Motor neuron (in vitro differentiated cells): ENCODE measurements around the gene TMEM54. TPM values are rescaled to one million over a fixed set of nuclear protein-coding genes. Genes with fewer than 3 reads are reported as not detected.

ENCODE experiments used
- ATAC-seq, 8 experiments: fragments of 200-7000 bp; cut with Tn5 transposase; replicated peaks in 6 of 8; 2 replicates each; pipeline ENCODE4 v1.8.0; 2021; ENCODE audit warnings: mild to moderate bottlenecking in 8 of 8, moderate library complexity in 8 of 8
- H3K27ac ChIP-seq, 2 donors: fragments of 250-450 bp; sonication (Bioruptor Pico); 2 replicates each; pipeline ENCODE4 v1.9.0; 2021; ENCODE audit warnings: antibody characterized with exemption in 2 of 2, mild to moderate bottlenecking in 2 of 2, moderate library complexity in 1 of 2
- H3K4me1 ChIP-seq, 2 donors: fragments of 250-450 bp; sonication (Bioruptor Pico); replicated peaks in 1 of 2; 2 replicates each; pipeline ENCODE4 v1.6.1; 2021; ENCODE audit warnings: antibody characterized with exemption in 2 of 2, mild to moderate bottlenecking in 2 of 2, moderate library complexity in 1 of 2
- H3K4me3 ChIP-seq, 5 donors: fragments of 250-450 bp; sonication (Bioruptor Pico); 2 replicates each; pipeline ENCODE4 v1.9.0; 2021; ENCODE audit warnings: antibody characterized with exemption in 5 of 5, mild to moderate bottlenecking in 5 of 5, moderate library complexity in 4 of 5
- WGBS, 10 experiments: fragments of 450-650 bp; shearing (Covaris generic); methylation state at CpG; one replicate each; pipeline ENCODE4 v1.0.0; 2022; 5-methylcytosine and 5-hydroxymethylcytosine counted together
- in situ Hi-C, 9 experiments: fragments of 400-800 bp; cut with MboI; loops; one replicate each; pipeline ENCODE4 v1.15.0; 2021; ENCODE audit warnings: low sequenced_read_pairs in 9 of 9, low pct_unique_long_range_greater_than_20kb in 2 of 9; ENCODE audit not compliant: unreplicated experiment in 9 of 9
- total RNA-seq, 8 experiments: library from RNA; unstranded; fragments of 300-600 nt; gene quantifications; 2 replicates each; pipeline versions ENCODE4 v1.2.3 to v1.2.4, GENCODE V29; 2022

Gene TMEM54, protein sequence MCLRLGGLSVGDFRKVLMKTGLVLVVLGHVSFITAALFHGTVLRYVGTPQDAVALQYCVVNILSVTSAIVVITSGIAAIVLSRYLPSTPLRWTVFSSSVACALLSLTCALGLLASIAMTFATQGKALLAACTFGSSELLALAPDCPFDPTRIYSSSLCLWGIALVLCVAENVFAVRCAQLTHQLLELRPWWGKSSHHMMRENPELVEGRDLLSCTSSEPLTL
- 10 to 100 TPM in 3 of 8 experiments, 1 to 10 TPM in 5; 2.2 to 42.1 (median 8.2) TPM for total RNA-seq

DNA sequence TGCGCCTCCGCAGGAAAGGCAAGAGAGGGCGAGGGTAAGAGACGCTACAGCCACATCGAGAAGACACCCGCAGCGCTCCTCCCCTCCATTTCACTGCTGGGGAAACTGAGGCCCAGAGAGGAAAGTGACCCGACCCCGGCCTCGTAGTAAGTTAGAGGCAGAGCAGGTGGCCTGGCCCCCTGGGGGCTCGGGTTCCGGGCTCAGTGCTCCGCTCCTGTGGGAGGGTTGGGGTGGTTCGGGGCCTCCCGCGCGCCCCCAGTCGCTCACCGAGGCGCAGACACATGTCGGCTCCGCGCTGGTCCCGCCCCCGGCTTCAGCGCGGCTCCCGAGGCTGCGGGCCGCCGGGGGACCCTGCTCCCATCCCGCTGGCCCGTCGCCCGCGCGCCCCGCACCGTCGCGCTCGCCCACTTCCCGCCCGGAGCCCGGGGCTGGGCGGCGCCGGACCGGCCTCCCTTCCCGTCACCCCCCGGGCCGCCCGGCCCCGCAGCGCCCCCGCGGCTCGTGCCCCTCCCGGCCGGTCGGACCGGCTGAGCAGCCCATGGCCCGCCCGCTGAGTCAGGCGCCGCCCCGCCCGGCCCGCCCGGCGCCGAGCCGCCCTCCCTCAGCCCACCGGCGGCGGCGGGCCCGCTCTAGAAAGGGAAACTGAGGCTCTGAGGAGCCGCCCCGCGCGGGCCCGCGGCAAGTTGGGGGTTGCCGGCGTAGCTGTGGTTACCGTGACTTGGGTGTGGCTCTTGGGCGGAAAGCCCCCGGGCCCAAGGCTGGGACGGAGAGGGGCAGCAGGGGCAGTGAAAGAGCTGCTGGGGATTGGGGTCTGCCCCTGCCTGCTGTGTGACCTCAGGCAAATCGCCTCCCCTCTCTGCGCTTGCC lies at the start of gene TMEM54:
Gene TMEM54, minus strand, starts transcription at position 434 of the 867 bp plus-strand sequence. Its CDS starts 151 bp downstream, at position 283.
- no peaks in the 10 kb centered on the region for H3K4me1 ChIP-seq
- 0 to 80% (median 4%) methylated on average over 1 to 9 of the region's 92 CpGs; no CpG with 5 or more reads in 5 of the 10 experiments for WGBS, 10 experiments
- in situ Hi-C loops = no loop called here
- no peak within 1 kb of the TSS for H3K27ac ChIP-seq
- peak within 1 kb of the TSS; percentile 37 to 56 (median 42) for H3K4me3 ChIP-seq
- ATAC-seq = peak; percentile 86 to 93 (median 90)

DNA sequence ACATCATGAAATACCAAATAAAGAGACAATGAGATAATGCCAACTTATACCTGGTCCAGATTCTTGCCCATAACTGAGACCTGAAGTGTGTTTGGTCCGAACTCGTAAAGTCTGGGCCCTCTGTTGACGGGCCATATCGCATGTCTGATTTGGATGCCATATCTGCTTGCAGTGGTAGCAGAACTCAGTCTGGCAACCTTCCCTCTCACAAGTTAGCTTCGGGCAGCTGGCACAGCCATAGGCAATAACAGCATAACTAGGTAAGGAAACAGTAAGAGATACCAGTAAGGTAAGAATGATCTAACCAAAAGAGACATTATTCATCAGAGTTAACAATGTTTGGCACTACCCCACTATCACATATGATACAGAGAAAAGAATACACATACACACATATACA lies 48.3 kb upstream of the TMEM54 start:
- 50 to 100% (median 88%) methylated on average over 1 to 5 of the region's 5 CpGs for WGBS, 10 experiments
- in situ Hi-C loops = loop anchor here in 1 of 9 experiments (25.0 kb wide), 1 partner anchor 113 kb away; no protein-coding TSS in a partner anchor
- H3K4me3 ChIP-seq = no peak overlapping the region
- peaks cover 16 to 20% of the 10 kb centered on the region in 2 donors for H3K4me1 ChIP-seq
- no peak overlapping the region for H3K27ac ChIP-seq
- no peak for ATAC-seq

DNA sequence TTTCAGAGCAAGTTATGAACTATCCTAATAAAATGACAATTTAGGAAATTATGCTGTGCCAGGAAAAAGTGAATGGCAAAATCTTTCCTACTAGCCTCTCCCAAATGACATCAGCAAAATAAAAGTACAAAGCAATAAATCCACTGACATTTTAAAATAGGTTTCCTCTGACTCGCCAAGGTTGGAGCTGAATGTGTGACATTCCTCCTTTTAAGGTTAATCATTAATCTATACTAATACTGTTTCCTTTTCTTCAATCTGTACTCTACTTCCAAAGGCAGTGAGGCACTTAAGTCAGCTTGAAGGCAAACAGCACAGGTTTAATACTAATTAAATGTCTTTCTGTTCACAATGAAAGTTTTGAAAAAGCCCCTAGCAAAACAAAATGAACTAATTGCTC lies 47.7 kb upstream of the TMEM54 start:
- H3K4me3 ChIP-seq = no peak overlapping the region
- H3K27ac ChIP-seq = no peak overlapping the region
- in situ Hi-C loops = loop anchor here in 1 of 9 experiments (25.0 kb wide), 1 partner anchor 113 kb away; no protein-coding TSS in a partner anchor
- ATAC-seq = peak in 2 of 8 experiments; percentile 33 to 42
- 0 to 54% (median 35%) methylated on average over 1 of the region's 1 CpG; no CpG with 5 or more reads in 1 of the 10 experiments for WGBS, 10 experiments
- H3K4me1 ChIP-seq = peaks cover 16 to 20% of the 10 kb centered on the region in 2 donors

DNA sequence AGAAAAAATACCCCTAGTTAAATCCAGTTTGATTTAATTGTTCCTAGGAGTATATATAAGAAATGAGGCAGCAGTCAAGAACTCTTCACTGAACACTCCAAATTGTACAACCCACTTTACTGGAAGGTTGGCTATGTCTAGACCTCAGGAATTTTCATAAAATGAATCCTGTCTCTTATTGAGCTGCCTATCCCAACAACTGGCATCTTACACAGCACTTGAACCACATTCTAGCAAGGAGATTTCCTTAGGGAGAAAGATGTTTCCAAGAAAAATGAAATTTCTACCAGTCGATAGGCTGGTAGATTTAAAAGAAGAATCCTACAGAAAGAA lies 47.2 kb upstream of the TMEM54 start:
- peak in 1 of 8 experiments; percentile 25 for ATAC-seq
- peak overlapping the region in 1 of 2 donors; percentile 21 for H3K27ac ChIP-seq
- peaks cover 16 to 20% of the 10 kb centered on the region in 2 donors for H3K4me1 ChIP-seq
- H3K4me3 ChIP-seq = no peak overlapping the region
- in situ Hi-C loops = loop anchor here in 1 of 9 experiments (25.0 kb wide), 1 partner anchor 114 kb away; no protein-coding TSS in a partner anchor
- WGBS, 10 experiments = 43 to 100% (median 91%) methylated on average over 1 of the region's 1 CpG; no CpG with 5 or more reads in 5 of the 10 experiments

DNA sequence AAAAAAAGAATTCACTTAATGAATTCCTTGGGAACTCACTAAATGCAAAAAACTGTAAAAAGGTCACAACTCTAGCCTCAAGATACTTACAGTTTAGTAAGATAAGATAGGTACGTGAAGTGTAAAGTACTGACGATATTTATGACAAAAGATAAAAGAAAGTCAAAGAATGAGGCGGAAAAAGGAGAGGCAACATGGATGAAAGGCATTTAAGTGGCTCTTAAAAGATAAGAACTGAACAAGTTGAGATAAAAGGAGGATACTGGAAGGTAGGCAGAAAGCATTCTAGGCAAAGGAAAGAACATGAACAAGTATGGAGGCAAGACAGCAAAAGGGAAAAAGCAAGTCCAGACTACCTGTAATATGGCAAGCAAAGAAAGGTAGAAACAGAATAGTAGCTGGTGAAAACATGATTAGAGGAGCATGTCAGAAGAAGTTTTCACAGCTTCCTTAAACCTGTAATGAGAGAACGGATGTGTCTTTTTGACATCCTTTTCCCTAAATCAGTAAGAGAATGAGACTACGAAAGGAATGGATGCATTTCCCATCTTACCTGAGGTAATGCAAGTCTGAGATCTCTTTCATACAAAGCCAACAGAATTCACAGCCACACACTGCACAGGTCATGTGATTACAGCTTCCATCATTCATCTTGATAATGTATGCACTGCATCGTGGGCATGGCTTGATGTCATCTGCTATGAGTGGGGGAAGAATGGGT lies 46.6 kb upstream of the TMEM54 start:
- WGBS, 10 experiments = 64 to 99% (median 84%) methylated on average over 2 to 6 of the region's 6 CpGs
- peak in 6 of 8 experiments; percentile 28 to 100 (median 100) for ATAC-seq
- H3K4me3 ChIP-seq = no peak overlapping the region
- in situ Hi-C loops = loop anchor here in 1 of 9 experiments (25.0 kb wide), 1 partner anchor 114 kb away; no protein-coding TSS in a partner anchor
- peak overlapping the region; percentile 3 to 32 for H3K27ac ChIP-seq
- peaks cover 16 to 20% of the 10 kb centered on the region in 2 donors for H3K4me1 ChIP-seq

DNA sequence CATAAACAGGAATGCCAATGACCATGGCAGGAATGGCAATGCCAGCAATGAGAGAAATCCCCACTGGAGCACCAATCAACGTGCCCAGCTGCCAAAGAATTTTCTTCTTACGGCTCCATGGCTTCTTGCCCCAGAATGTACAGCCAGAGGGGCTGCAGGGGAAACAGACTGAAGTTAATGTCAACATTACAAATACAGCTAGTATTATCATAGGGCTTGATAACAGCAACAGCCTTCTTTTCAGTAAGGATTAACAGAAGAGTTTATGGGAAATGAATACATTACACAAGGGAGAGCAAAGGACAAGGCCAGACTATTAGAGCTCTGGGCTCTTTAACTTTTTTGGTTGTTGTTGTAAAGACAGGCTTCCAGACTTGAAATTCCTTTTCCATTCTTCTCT lies 45.2 kb upstream of the TMEM54 start:
- Histone ChIP-seq H3K4me3 (no peak overlapping the region), H3K27ac (no peak overlapping the region), H3K4me1 (peaks cover 16 to 20% of the 10 kb centered on the region in 2 donors)
- in situ Hi-C loops = loop anchor here in 1 of 9 experiments (25.0 kb wide), 1 partner anchor 116 kb away; no protein-coding TSS in a partner anchor
- ATAC-seq = no peak
- 83 to 100% (median 92%) methylated on average over 1 to 2 of the region's 2 CpGs; no CpG with 5 or more reads in 3 of the 10 experiments for WGBS, 10 experiments

DNA sequence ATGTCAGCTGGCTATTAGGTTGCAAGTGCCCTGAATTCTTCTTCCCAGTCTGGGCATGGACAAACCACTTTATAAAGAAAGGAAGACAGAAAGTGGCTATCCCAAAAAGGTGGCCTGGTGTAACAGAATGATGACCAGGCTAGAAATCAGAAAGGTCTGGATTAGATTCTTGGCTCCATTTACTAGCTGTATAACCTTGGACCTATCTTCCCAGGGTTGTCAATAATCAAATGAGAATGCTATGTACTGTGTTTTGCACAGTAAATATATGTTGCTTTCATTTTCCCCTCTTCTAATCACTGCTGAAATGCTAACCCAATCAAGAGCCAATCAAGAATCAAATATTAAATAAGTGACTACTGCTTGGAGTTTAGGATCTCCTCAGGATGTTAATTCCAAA lies 43.0 kb upstream of the TMEM54 start:
- H3K4me3 ChIP-seq = no peak overlapping the region
- ATAC-seq = no peak
- no peak overlapping the region for H3K27ac ChIP-seq
- in situ Hi-C loops = loop anchor here in 1 of 9 experiments (25.0 kb wide), 1 partner anchor 118 kb away; no protein-coding TSS in a partner anchor
- H3K4me1 ChIP-seq = peaks cover 15 to 16% of the 10 kb centered on the region in 2 donors

DNA sequence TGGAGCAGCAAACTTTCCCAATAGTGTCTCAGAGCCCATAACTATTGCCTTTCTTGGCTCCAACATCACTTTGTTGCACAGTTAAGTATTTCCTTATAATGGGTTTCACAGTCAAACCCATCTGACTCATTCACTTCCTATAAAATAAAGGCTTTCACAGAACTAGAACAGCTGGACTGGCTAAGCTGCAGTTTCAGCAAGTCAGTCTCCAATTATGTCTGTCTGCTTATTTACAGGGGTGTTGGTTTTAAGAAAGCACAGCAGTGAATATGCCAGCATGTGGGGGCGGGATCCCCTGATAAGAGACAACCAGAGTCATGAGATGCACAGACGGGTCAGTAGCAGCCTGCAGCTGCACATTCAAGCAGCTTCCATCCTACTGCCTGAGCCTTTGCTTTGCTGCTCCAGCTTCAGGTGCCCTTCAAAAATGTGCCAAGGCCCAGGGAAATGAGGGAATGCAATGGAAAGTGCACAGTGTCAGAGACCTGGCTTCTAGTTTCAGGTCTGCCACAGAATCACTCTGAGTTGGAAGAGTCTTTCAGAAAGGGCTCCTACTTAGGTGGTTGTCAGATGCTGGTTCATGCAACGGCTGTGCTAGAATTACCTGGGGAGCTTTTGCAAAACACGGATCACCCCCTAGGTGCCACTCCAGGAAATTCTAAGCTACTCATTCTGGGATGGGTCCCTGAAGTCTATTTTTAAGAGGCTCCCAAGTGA lies 38.6 kb upstream of the TMEM54 start:
- 60 to 100% (median 83%) methylated on average over 1 to 4 of the region's 4 CpGs; no CpG with 5 or more reads in 3 of the 10 experiments for WGBS, 10 experiments
- in situ Hi-C loops = loop anchor here in 2 of 9 experiments (10.0 to 25.0 kb wide), 2 partner anchors 65 to 122 kb away; no protein-coding TSS in a partner anchor
- Histone ChIP-seq H3K27ac (no peak overlapping the region), H3K4me1 (no peaks in the 10 kb centered on the region), H3K4me3 (no peak overlapping the region)
- peak in 2 of 8 experiments; percentile 69 to 86 for ATAC-seq

DNA sequence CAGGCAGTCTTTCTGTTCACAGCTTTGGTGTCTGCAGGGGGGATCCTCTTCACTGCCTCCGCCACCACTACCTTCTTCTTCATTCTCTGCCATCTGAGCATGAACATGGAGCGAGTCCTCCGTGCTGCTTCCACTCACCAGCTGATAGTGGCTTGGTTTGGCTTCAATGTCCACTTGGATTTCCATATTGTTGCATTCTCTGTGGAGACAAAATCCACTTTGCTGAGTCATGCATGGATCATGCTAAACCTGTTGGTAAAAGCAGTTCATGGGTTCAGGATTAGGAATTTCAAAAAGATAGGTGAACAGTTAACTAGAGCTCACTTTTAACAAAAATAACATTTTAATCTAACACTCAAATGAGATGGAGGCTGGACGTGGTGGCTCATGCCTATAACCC lies 35.9 kb upstream of the TMEM54 start:
- H3K4me1 ChIP-seq = no peaks in the 10 kb centered on the region
- ATAC-seq = no peak
- H3K27ac ChIP-seq = no peak overlapping the region
- WGBS, 10 experiments = 82 to 100% (median 88%) methylated on average over 1 to 4 of the region's 4 CpGs; no CpG with 5 or more reads in 3 of the 10 experiments
- H3K4me3 ChIP-seq = no peak overlapping the region
- in situ Hi-C loops = loop anchor here in 2 of 9 experiments (10.0 to 25.0 kb wide), 2 partner anchors 68 to 125 kb away; no protein-coding TSS in a partner anchor

DNA sequence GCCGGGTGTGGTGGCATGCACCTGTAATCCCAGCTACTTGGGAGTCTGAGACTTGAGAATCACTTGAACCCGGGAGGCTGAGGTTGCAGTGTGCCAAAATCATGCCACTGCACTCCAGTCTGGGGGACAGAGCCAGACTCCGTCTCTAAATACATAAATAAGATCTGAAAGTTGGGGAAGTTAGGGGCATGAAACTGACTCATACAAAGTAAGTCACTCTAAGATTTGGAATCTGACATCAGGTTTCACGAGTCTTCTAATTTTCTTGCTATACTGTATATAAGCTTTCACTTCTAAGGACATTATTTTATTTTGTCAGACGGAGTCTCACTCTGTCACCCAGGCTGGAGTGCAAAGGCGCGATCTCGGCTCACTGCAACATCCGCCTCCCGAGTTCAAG lies 33.3 kb upstream of the TMEM54 start:
- 84 to 100% (median 98%) methylated on average over 5 to 10 of the region's 10 CpGs; no CpG with 5 or more reads in 2 of the 10 experiments for WGBS, 10 experiments
- Histone ChIP-seq H3K4me3 (no peak overlapping the region), H3K27ac (no peak overlapping the region), H3K4me1 (no peaks in the 10 kb centered on the region)
- ATAC-seq = no peak
- in situ Hi-C loops = loop anchor here in 2 of 9 experiments (10.0 to 25.0 kb wide), 2 partner anchors 70 to 128 kb away; no protein-coding TSS in a partner anchor

DNA sequence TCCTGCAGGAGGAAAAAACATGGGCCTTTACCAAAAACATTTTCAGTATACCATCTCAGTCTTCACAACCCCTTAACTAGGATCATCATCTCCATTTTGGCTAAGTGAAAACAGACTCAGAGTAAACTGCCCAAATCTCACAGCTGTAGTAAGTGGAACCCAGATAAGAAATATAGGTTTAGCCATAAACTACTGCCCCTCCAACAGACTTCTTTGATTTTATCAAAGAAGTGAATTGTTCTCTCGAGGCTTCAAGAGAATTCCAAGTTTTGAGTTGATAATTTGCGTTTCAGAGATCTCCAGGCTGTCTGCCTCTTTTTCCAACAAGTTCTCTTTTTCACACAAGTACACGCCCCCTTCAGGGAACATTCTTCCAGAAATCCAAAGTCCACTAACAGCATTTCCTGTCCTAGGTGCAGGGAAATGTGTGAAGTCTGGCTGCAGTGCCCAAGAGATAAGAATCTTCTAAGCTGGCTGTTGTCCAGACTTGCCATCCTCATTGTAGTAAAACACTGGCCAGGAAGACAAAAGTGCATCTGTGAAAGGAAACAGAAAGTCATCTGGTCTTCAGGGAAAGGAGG lies 32.6 kb upstream of the TMEM54 start:
- H3K4me3 ChIP-seq = no peak overlapping the region
- peak in 2 of 8 experiments; percentile 4 to 43 for ATAC-seq
- 33 to 100% (median 65%) methylated on average over 1 to 3 of the region's 3 CpGs for WGBS, 10 experiments
- H3K4me1 ChIP-seq = no peaks in the 10 kb centered on the region
- no peak overlapping the region for H3K27ac ChIP-seq
- in situ Hi-C loops = loop anchor here in 2 of 9 experiments (10.0 to 25.0 kb wide), 2 partner anchors 71 to 128 kb away; no protein-coding TSS in a partner anchor
